OCI-M1 (cell line): ENCODE data around the gene TRPC6.
A peak's percentile ranks its signal among the peaks of the same experiment; 100 is the strongest.
"Not testable (repeated sequence)": the region's sequence is repeated elsewhere in the genome, so short reads cannot be mapped to it uniquely, and the experiment has no call there.

ENCODE experiments used
- DNase-seq: peaks from one replicate; lab custom pipeline; 2025; lab: John Stamatoyannopoulos, UW

Gene TRPC6

GRCh38 chr11:101448881-101449442, 134.8 kb downstream of the TRPC6 start:
- no peak for DNase-seq

DNA sequence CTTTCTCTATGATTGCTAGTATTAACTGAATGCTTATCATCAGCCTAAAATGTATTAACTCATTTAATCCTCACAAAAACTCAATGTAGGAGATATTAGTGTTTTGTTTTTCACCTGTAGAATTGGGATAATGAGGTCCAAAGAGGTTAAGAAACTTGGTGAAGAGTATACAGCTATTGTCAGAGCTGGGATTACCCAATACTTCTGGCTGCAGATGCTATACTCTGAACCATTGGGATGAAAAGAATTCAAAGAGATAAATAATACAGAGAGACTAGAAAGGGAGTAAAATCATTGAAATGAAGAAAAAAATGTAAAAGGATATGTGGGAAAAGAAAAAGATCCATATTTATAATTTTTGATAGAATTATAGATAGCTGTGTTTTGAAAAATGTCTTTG, 137.1 kb downstream of the TRPC6 start:
- DNase-seq: no peak

- DNase-seq: no peak
These were observed 137.6 kb downstream of the TRPC6 start for GRCh38 chr11:101446238-101446637.

DNA sequence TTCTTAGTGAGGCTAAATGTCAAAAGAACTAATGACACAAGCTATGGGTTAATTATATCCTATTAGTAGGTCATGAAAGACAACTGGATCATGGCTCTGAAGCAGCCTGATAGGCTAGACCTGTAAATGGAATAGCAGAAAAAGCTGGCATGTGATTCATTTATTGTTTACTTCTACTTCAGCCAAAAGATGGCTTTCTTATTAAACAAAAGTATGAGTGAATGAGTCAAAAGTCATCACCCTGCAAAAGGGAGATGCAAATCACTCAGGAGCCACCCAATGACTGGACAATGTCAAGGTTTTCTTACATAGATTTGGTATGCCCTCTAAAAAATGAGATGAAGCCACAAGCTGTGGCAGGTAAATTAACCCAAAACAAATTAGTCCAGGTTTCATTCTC, 138.0 kb downstream of the TRPC6 start:
- no peak for DNase-seq

GRCh38 chr11:101444851-101445250, 139.0 kb downstream of the TRPC6 start:
- no peak for DNase-seq

DNA sequence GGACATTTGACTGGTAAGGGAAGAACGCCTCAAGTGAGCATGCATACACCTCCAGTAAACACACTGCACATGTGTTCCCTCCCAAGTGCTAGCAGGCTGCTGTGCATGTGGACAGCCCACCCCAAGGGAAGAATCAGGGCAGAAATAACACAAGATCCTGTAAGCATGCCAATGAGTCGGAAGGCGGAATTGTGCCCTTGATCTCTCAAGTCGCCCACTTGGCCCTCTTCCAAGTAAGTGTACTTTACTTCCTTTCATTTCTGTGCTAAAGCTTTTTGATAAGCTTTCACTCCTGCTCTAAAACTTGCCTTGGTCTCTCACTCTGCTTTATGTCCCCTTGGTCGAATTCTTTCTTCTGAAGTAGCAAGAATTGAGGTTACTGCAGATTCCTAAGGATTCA, 139.6 kb downstream of the TRPC6 start:
- peak; percentile 19 for DNase-seq

GRCh38 chr11:101442936-101443521, 140.8 kb downstream of the TRPC6 start:
- no peak for DNase-seq

GRCh38 chr11:101442171-101442570, 141.6 kb downstream of the TRPC6 start:
- DNase-seq: no peak

DNA sequence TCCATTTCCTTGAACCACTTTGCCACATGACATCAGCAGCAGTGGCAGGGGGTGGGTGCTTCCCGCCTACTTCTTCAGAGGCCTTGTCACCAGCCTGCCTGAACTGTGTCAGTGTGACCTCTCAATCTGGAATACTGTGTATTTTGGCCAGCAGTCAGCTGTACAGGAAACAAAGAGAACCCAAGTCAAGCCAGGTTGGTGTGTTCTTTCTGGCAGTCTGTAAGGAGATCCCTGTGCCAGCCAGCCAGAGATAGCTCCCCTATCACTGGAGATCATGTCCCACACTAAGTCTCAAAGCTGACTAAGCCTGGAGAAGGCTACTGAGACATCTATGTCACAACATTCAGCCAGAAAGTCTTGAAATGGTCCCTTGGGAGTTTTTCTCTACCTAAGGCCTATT, 142.1 kb downstream of the TRPC6 start:
- no peak for DNase-seq

DNA sequence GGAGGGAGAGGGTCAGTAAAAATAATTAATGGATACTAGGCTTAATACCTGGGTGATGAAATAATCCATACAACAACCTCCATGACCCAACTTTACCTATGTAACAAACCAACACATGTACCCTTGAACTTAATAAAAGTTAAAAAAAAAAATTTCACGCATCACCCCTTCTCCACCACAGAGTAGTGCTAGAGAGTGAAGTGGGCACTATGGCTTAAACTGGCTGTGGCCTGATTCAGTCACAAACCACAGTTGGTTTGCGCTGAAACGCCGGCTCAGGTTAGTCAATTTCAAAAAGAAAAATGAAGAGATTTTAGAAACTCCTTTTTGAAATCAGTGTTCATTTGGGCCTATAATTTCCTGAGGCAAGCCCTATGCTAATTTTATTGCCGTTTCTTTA, 144.3 kb downstream of the TRPC6 start:
- DNase-seq: no peak

- DNase-seq: not testable (repeated sequence)
These were observed 145.1 kb downstream of the TRPC6 start for GRCh38 chr11:101438708-101439107.

- no peak for DNase-seq
These were observed 145.7 kb downstream of the TRPC6 start for GRCh38 chr11:101438126-101438525.

DNA sequence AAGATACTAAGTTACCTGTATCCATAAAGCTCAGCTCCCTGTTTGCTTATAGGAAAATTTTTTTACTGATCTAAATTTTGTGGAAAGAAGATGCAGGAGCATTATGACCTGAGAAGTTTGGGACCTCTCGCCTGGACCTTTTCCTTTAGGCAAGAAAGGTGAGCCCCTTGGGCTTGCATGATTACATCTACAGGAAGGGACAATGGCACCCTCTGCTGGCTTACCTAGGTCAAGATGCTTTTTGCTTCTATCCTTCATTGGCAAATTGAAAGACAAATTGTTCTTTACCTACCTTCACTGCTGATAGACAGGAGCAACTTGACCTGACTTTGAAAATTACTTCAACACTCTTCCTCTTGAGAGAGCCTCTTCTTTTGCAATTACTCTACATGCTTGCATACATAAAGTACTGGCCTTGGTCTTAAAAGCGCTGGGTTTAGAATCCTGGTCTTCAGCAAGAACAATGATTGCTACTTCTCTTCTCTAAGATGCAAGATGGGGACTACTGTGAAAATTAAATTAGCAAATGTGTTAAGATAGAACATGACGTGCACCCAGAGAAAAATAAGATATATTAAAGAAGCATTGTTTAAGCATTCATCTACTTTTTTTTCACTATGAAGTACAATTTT, 147.2 kb downstream of the TRPC6 start:
- peak; percentile 57 for DNase-seq

DNA sequence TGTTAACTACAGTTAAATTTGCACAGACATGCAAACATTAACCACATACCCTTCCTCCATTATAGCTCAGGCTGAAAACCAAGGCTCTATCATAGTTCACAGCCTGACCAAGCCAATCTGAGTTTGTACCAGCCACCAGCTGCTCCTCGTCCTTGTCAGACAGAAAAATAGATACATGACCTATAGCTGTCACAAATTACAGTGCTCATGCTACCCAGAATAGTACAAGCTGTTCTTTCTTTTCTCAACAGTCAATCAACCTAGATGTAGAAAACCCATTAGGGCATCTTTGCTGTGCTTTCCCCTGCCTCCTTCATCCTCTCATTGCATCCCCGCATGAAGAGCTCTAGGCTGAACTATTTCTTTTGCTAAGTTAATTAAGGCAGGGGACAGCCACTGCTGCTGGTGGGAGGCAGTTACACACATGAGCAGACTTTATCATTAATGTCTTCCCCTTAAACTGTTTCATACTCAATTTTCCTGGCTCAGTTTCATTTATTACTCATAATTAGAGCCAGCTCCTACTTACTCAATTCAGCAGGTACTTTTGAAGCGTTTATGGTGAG, 148.3 kb downstream of the TRPC6 start:
- DNase-seq: no peak

DNA sequence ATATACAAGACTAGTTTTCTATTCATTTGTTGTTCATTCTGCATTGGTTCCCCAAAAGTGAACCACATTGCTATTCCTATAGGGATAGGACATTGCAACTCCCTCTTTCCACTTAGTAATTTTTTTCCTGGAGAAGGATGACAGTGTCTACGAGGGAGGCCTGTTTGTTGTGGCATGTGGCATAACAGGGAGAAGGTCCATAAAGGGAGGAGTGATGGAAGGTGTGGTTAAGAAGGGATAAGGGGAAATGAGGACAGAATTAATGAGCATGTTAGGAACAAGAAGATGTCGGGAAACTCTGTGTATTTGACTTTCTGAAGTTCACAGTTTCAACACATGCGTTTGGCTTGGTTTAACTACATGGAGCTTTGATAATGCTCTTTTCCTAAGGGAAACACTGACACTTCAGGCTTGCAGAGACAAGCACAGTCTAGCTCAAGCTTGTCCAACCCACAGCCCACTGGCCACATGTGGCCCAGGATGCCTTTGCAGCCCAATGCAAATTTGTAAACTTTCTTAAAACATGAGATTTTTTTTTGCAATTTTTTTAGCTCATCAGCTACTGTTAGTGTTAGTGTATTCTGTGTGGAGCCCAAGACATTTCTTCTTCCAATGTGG, 149.7 kb downstream of the TRPC6 start:
- no peak for DNase-seq

DNA sequence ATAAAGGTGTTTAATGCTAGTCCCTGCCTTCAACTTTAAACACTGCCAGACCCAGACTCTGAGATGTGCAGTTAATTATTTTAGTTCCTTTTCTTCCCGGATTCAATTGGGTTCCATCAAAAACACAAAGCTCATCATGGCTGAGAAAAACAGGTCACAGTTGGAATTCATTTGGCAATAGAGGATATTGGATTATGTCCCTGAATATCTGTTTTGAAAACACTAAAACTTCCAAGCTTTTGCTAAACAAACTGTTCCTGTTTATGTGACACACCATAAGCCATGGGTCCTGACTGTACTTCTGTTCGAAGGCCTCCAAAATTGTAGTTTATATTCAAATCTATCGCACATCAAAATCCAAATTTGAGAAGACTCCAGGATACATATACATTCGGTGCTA, 150.7 kb downstream of the TRPC6 start:
- DNase-seq: no peak

GRCh38 chr11:101429703-101430540, 153.9 kb downstream of the TRPC6 start:
- no peak for DNase-seq

DNA sequence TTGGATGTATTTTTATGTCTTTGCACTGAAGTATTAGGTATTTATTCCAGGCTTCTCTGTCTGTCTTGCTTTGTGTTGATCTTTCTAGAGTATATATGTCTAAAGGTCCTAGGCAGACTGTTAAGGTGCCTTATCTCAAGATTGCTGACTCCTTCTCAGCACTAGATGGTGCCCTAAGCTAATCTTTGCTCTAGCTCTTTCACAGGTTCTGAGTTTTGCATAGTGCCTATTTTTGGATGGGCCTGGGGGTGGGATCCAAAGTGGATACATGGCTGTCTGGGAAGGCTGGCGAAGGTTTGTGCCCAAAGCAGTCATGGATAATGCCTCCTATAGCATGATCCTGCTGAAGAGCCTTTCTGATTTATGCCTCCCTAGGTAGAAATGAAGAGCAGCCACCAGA, 154.9 kb downstream of the TRPC6 start:
- peak; percentile 32 for DNase-seq

DNA sequence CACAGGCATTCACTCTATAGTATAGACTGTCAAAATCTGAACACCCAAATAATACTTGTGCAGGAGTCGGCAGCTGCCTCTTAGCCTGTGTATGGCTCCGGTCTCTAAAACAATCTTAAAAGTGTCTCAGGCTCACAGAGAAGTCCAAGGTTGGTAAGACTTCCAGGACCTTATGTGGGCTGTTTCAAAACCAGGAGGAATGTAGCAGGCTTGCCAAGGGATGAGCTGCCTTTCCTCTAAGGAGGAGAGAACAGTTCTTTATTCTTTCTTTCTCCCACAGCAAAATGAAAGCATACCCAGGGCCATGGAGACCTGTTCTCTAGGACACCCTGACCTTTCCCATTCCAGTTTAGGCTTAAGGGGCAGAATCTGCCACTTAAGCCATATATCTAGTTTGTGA, 176.5 kb downstream of the TRPC6 start:
- DNase-seq: no peak
